ENCODE data around the gene FAM13C. TPM values are rescaled to one million over a fixed set of nuclear protein-coding genes. Genes with fewer than 3 reads are reported as not detected.

FAM13C gene
- total and polyA plus RNA-seq, 2 of the 13 experiments (the other 11 are each of a cell fraction or from before 2014, with no cell fraction given): 0.07 to 0.26 TPM

DNA sequence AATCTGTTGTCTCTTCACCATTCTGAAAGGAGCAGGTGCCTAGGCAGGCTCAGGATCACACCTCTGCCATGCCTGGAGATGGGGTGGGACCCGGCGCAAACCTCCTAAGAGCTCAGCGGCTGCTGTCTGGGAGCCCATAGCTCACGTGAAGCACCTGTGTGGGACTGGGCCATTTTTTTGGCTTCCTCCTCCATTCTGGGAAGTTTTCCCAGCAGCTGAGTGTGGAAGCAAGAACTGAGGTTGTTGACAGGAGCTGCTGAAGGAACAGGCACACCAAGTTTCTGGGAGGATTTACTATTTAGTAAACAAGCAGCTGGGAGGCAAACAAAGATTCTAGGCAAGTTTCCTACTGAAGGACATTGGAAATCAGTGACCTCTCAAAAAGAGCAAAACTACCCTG is 77.3 kb downstream of the FAM13C start:
- intact Hi-C loops (cut with micrococcal nuclease; ENCODE audit: unreplicated experiment) (no loop called here), in situ Hi-C loops (cut with HindIII; ENCODE audit: extremely low pct_ligation_motif_present, low pct_unique_long_range_greater_than_20kb) (no loop called here)
- Histone ChIP-seq H3K9me3 (ENCODE audit: low read length) (no peaks in the 10 kb centered on the region), H4K20me1 (ENCODE audit: insufficient read depth, low read length) (no peaks in the 10 kb centered on the region), H3K27me3 (ENCODE audit: control insufficient read depth in 1 of 2, insufficient read depth in 2 of 2, low read length in 2 of 2) (no peaks in the 10 kb centered on the region), H3K36me3 (replicated peaks in 1 of 2; ENCODE audit: control insufficient read depth in 1 of 2, insufficient read depth in 2 of 2, low read length in 2 of 2) (no peaks in the 10 kb centered on the region), H2AFZ (ENCODE audit: low read length) (no peak overlapping the region), H3K9ac (ENCODE audit: insufficient read depth, low read depth, low read length) (no peak overlapping the region), H3K27ac (ENCODE audit: extremely low read length, insufficient read depth, low read length) (no peak overlapping the region), H3K4me2 (ENCODE audit: low read depth, low read length) (no peak overlapping the region), H3K4me3 (replicated peaks in 1 of 3; ENCODE audit: insufficient read depth in 1 of 3, low read depth in 2 of 3, low read length in 3 of 3) (no peak overlapping the region), H3K4me1 (ENCODE audit: insufficient read depth, low read length) (no peaks in the 10 kb centered on the region), H3K79me2 (ENCODE audit: insufficient read depth, low read length) (no peaks in the 10 kb centered on the region)
- no peak for ATAC-seq
- FAIRE-seq: no peak
- no peak for TF ChIP-seq NFE2L2 (IDR thresholded peaks at IDR 0.05; ENCODE audit: low read length)
- no peak for TF ChIP-seq ZNF703 (CRISPR knock-in tag; IDR thresholded peaks at IDR 0.05; ENCODE audit: borderline replicate concordance)
- no peak for TF ChIP-seq NFKBIZ (CRISPR knock-in tag; IDR thresholded peaks at IDR 0.05)
- no peak for TF ChIP-seq ZNF354B (CRISPR knock-in tag; IDR thresholded peaks at IDR 0.05)
- TF ChIP-seq ZNF317 (CRISPR knock-in tag; IDR thresholded peaks at IDR 0.05): no peak
- no peak for TF ChIP-seq E2F2 (CRISPR knock-in tag; IDR thresholded peaks at IDR 0.05; ENCODE audit: borderline replicate concordance)
- no peak for TF ChIP-seq BATF2 (CRISPR knock-in tag; IDR thresholded peaks at IDR 0.05)
- TF ChIP-seq, protein P1, sequence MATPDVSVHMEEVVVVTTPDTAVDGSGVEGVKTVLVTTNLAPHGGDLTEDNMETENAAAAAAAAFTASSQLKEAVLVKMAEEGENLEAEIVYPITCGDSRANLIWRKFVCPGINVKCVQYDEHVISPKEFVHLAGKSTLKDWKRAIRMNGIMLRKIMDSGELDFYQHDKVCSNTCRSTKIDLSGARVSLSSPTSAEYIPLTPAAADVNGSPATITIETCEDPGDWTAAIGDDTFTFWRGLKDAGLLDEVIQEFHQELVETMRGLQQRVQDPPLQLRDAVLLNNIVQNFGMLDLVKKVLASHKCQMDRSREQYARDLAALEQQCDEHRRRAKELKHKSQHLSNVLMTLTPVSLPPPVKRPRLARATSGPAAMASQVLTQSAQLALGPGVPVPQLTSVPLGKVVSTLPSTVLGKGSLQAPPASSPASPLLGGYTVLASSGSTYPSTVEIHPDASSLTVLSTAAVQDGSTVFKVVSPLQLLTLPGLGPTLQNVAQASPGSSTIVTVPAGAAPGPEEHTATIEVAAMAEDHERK (CRISPR knock-in tag; IDR thresholded peaks at IDR 0.05; ENCODE audit: low read depth): no peak
- TF ChIP-seq, protein P2, sequence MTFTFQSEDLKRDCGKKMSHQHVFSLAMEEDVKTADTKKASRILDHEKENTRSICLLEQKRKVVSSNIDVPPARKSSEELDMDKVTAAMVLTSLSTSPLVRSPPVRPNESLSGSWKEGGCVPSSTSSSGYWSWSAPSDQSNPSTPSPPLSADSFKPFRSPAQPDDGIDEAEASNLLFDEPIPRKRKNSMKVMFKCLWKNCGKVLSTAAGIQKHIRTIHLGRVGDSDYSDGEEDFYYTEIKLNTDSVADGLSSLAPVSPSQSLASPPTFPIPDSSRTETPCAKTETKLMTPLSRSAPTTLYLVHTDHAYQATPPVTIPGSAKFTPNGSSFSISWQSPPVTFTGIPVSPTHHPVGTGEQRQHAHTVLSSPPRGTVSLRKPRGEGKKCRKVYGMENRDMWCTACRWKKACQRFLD (CRISPR knock-in tag; IDR thresholded peaks at IDR 0.05; ENCODE audit: borderline replicate concordance): no peak
- TF ChIP-seq, protein P3, sequence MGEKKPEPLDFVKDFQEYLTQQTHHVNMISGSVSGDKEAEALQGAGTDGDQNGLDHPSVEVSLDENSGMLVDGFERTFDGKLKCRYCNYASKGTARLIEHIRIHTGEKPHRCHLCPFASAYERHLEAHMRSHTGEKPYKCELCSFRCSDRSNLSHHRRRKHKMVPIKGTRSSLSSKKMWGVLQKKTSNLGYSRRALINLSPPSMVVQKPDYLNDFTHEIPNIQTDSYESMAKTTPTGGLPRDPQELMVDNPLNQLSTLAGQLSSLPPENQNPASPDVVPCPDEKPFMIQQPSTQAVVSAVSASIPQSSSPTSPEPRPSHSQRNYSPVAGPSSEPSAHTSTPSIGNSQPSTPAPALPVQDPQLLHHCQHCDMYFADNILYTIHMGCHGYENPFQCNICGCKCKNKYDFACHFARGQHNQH (CRISPR knock-in tag; IDR thresholded peaks at IDR 0.05): no peak
- no peak for TF ChIP-seq HOXD1 (CRISPR knock-in tag; IDR thresholded peaks at IDR 0.05)
- TF ChIP-seq TOPORS (CRISPR knock-in tag; IDR thresholded peaks at IDR 0.05): no peak
- TF ChIP-seq ZNF333 (CRISPR knock-in tag; IDR thresholded peaks at IDR 0.05; ENCODE audit: borderline replicate concordance): no peak
- TF ChIP-seq ZNF768 (CRISPR knock-in tag; IDR thresholded peaks at IDR 0.05): no peak
- 83% methylated on average over 4 of the region's 4 CpGs for WGBS (ENCODE audit: low lambda C conversion rate)
- ChIA-PET CTCF (ENCODE audit: low intra/inter-chr PET ratio, low total read pairs) (no interaction called here), POLR2A (no interaction called here)
- no TSS peak for BruUV-seq (replicated peaks)
- no peak for DNase-seq (ENCODE audit: low spot score)

Measured in HepG2 (cell line).